Measurements from ENCODE around the gene SSBP4. TPM values are rescaled to one million over a fixed set of nuclear protein-coding genes. Genes with fewer than 3 reads are reported as not detected.

The SSBP4 gene
- polyA plus RNA-seq, 1 of the 3 experiments (the other 2 are of a cell fraction) = 24.9 TPM

- no peak for DNase-seq
- WGBS (ENCODE audit: low lambda C conversion rate) = 97% methylated on average over 19 of the region's 19 CpGs
- Histone ChIP-seq H2AFZ (ENCODE audit: low read depth) (no peak overlapping the region), H3K4me1 (ENCODE audit: control insufficient read depth in 1 of 2, insufficient read depth in 2 of 2, low read depth in 1 of 2, low read length in 1 of 2) (no peaks in the 10 kb centered on the region), H3K4me3 (ENCODE audit: low read depth in 2 of 2, low read length in 1 of 2) (no peak overlapping the region), H3K79me2 (ENCODE audit: insufficient read depth) (0 out of 2 replicates have a peak, but pooled peaks cover 3% of the 10 kb centered on the region), H3F3A (replicated peaks; ENCODE audit: insufficient read depth) (peaks cover 12% of the 10 kb centered on the region), H3K36me3 (replicated peaks in 1 of 2; ENCODE audit: control insufficient read depth in 1 of 2, insufficient read depth in 2 of 2, low read length in 1 of 2) (peaks cover 3 to 29% of the 10 kb centered on the region in 2 experiments), H3K9me2 (no peaks in the 10 kb centered on the region), H3K9ac (no peak overlapping the region), H3K27ac (ENCODE audit: low read depth in 2 of 2, low read length in 1 of 2) (no peak overlapping the region), H3K4me2 (no peak overlapping the region), H4K20me1 (ENCODE audit: insufficient read depth) (no peaks in the 10 kb centered on the region), H3K9me3 (no peaks in the 10 kb centered on the region), H3K27me3 (ENCODE audit: insufficient read depth) (no peaks in the 10 kb centered on the region)
- POLR2A ChIA-PET = no interaction called here
- no peak for TF ChIP-seq RCOR1 (IDR thresholded peaks at IDR 0.05; ENCODE audit: low read length)
- no peak for TF ChIP-seq POLR2AphosphoS5 (IDR thresholded peaks at IDR 0.05; ENCODE audit: low read depth, low read length)
- TF ChIP-seq RAD21 (IDR thresholded peaks at IDR 0.05; ENCODE audit: low read length) = no peak
- TF ChIP-seq ELF1 (IDR thresholded peaks at IDR 0.05) = no peak
- TF ChIP-seq YY1 (IDR thresholded peaks at IDR 0.05; ENCODE audit: low read depth) = no peak
- TF ChIP-seq, protein P1, sequence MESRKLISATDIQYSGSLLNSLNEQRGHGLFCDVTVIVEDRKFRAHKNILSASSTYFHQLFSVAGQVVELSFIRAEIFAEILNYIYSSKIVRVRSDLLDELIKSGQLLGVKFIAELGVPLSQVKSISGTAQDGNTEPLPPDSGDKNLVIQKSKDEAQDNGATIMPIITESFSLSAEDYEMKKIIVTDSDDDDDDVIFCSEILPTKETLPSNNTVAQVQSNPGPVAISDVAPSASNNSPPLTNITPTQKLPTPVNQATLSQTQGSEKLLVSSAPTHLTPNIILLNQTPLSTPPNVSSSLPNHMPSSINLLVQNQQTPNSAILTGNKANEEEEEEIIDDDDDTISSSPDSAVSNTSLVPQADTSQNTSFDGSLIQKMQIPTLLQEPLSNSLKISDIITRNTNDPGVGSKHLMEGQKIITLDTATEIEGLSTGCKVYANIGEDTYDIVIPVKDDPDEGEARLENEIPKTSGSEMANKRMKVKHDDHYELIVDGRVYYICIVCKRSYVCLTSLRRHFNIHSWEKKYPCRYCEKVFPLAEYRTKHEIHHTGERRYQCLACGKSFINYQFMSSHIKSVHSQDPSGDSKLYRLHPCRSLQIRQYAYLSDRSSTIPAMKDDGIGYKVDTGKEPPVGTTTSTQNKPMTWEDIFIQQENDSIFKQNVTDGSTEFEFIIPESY (IDR thresholded peaks at IDR 0.05; ENCODE audit: borderline replicate concordance, low read depth) = no peak
- no peak for TF ChIP-seq TEAD4 (IDR thresholded peaks at IDR 0.05; ENCODE audit: borderline replicate concordance, insufficient read depth)
- TF ChIP-seq JUND (IDR thresholded peaks at IDR 0.05) = no peak
- CTCF ChIA-PET = interaction anchor here (1.0 to 13.5 kb wide), 2 partner anchors 19 to 25 kb away, joined by 4 to 215 read pairs; no protein-coding TSS in a partner anchor
Observed at GRCh38 chr19:18444513-18444912, 25.3 kb downstream of the SSBP4 start.

- 0 out of 2 replicates have a peak, but pooled peaks cover 3% of the 10 kb centered on the region for H3K79me2 ChIP-seq (ENCODE audit: insufficient read depth)
- DNase-seq = no peak
- H3K27me3 ChIP-seq (ENCODE audit: insufficient read depth) = no peaks in the 10 kb centered on the region
- TF ChIP-seq RFX5 (IDR thresholded peaks at IDR 0.05; ENCODE audit: low read length) (no peak), USF1 (IDR thresholded peaks at IDR 0.05; ENCODE audit: borderline replicate concordance, low read depth) (no peak), CHD2 (IDR thresholded peaks at IDR 0.05; ENCODE audit: low read length, partially characterized antibody) (no peak), ELF1 (IDR thresholded peaks at IDR 0.05) (no peak)
- TF ChIP-seq, protein P1 (IDR thresholded peaks at IDR 0.05; ENCODE audit: borderline replicate concordance, low read depth) = no peak
- H3K9me2 ChIP-seq = no peaks in the 10 kb centered on the region
- no peak overlapping the region for H3K27ac ChIP-seq (ENCODE audit: low read depth in 2 of 2, low read length in 1 of 2)
- peaks cover 6% of the 10 kb centered on the region for H3F3A ChIP-seq (replicated peaks; ENCODE audit: insufficient read depth)
- H3K4me1 ChIP-seq (ENCODE audit: control insufficient read depth in 1 of 2, insufficient read depth in 2 of 2, low read depth in 1 of 2, low read length in 1 of 2) = no peaks in the 10 kb centered on the region
- H4K20me1 ChIP-seq (ENCODE audit: insufficient read depth) = no peaks in the 10 kb centered on the region
- CTCF ChIA-PET = interaction anchor here (1.0 to 13.5 kb wide), 3 partner anchors 18 to 401 kb away, joined by 4 to 215 read pairs (median 4); no protein-coding TSS in a partner anchor
- H2AFZ ChIP-seq (ENCODE audit: low read depth) = no peak overlapping the region
- H3K36me3 ChIP-seq (replicated peaks in 1 of 2; ENCODE audit: control insufficient read depth in 1 of 2, insufficient read depth in 2 of 2, low read length in 1 of 2) = peaks cover 4 to 38% of the 10 kb centered on the region in 2 experiments
- no peak overlapping the region for H3K4me2 ChIP-seq
- H3K9ac ChIP-seq = no peak overlapping the region
- POLR2A ChIA-PET = no interaction called here
- H3K9me3 ChIP-seq = no peaks in the 10 kb centered on the region
- 88% methylated on average over 11 of the region's 15 CpGs for WGBS (ENCODE audit: low lambda C conversion rate)
- no peak overlapping the region for H3K4me3 ChIP-seq (ENCODE audit: low read depth in 2 of 2, low read length in 1 of 2)
Observed at GRCh38 chr19:18445262-18445948, 26.2 kb downstream of the SSBP4 start.
